AG04450 (cell line): ENCODE measurements around the gene RAB3IL1. TPM values are rescaled to one million over a fixed set of nuclear protein-coding genes. Genes with fewer than 3 reads are reported as not detected.

Experiments used
- CTCF ChIA-PET: fragments of 300-600, 350-600 bp; formaldehyde crosslinking; extraction: SDS; loops from one replicate; lab custom pipeline; 2022; ENCODE audit warnings: antibody characterized with exemption, inconsistent platforms; lab: Charles Lee
- POLR2A ChIA-PET: fragments of 350-600 bp; formaldehyde crosslinking; extraction: SDS; loops from one replicate; lab custom pipeline; 2021; ENCODE audit warnings: antibody characterized with exemption, inconsistent platforms; lab: Yijun Ruan, JAX
- DNase-seq: peaks from one replicate; pipeline ENCODE4 v3.0.0-alpha.2; 2011; ENCODE audit warnings: low read depth, low spot score
- H3K27ac ChIP-seq: one replicate; pipeline ENCODE4 v1.5.1; 2012; ENCODE audit warnings: low read depth, low read length, control low read depth
- H3K27me3 ChIP-seq: one replicate; pipeline ENCODE4 v1.6.0; 2012; ENCODE audit warnings: low read length; ENCODE audit not compliant: control insufficient read depth, insufficient read depth
- H3K4me3 ChIP-seq: 2 replicates; pipeline ENCODE4 v1.5.1; 2011; ENCODE audit warnings: mild to moderate bottlenecking, low read depth, low read length, control low read depth
- H3K9me3 ChIP-seq: 2 replicates; pipeline ENCODE4 v1.5.1; 2012; ENCODE audit warnings: low read length; ENCODE audit not compliant: control insufficient read depth, insufficient read depth
- CTCF ChIP-seq: IDR thresholded peaks from 2 replicates; pipeline ENCODE4 v1.5.1; 2011; ENCODE audit warnings: low read depth, low read length, control low read depth, inconsistent platforms
- polyA plus RNA-seq: library from polyadenylated mRNA; depleted of rRNA; stranded (reverse); fragments of >200 nt; gene quantifications from 2 replicates; pipeline ENCODE4 v1.2.3, GENCODE V29; 2011

RAB3IL1 gene
- polyA plus RNA-seq, 1 experiment, result 2.7 TPM

- peaks cover 29% of the 10 kb centered on the region for H3K27me3 ChIP-seq
- ChIA-PET CTCF (no interaction called here), POLR2A (interaction anchor here (1.0 kb wide), 1 partner anchor 37 kb away, joined by 5 read pairs; no protein-coding TSS in a partner anchor)
- no peak for DNase-seq
- no peak for TF ChIP-seq CTCF
- H3K9me3 ChIP-seq, result no peaks in the 10 kb centered on the region
- H3K27ac ChIP-seq, result no peak overlapping the region
- no peak overlapping the region for H3K4me3 ChIP-seq
Measured at GRCh38 chr11:61918251-61918937, 1.0 kb upstream of the RAB3IL1 start.

- CTCF ChIA-PET, result interaction anchor here (1.3 kb wide), 1 partner anchor 18 kb away, joined by 5 read pairs; no protein-coding TSS in a partner anchor
- H3K27me3 ChIP-seq, result peaks cover 29% of the 10 kb centered on the region
- POLR2A ChIA-PET, result no interaction called here
- H3K9me3 ChIP-seq, result no peaks in the 10 kb centered on the region
- no peak for DNase-seq
- H3K27ac ChIP-seq, result no peak overlapping the region
- no peak for TF ChIP-seq CTCF
- H3K4me3 ChIP-seq, result peak overlapping the region; percentile 61
Measured at GRCh38 chr11:61916737-61917333, 531 bp downstream of the RAB3IL1 start.

GRCh38 chr11:61914471-61915171, 2.7 kb downstream of the RAB3IL1 start:
- ChIA-PET POLR2A (no interaction called here), CTCF (interaction anchor here (0.8 to 1.7 kb wide), 3 partner anchors 16 to 193 kb away, joined by 3 to 7 read pairs (median 5); no protein-coding TSS in a partner anchor)
- H3K27ac ChIP-seq, result no peak overlapping the region

GRCh38 chr11:61913699-61914395, 3.5 kb downstream of the RAB3IL1 start:
- POLR2A ChIA-PET, result no interaction called here
- H3K27ac ChIP-seq, result no peak overlapping the region
- no peak for TF ChIP-seq CTCF

More at GRCh38 chr11:61914471-61915171, 2.7 kb downstream of the RAB3IL1 start:
- TF ChIP-seq CTCF, result no peak
- Histone ChIP-seq H3K27me3 (peaks cover 26% of the 10 kb centered on the region), H3K9me3 (no peaks in the 10 kb centered on the region), H3K4me3 (no peak overlapping the region)
- DNase-seq, result no peak

More at GRCh38 chr11:61913699-61914395, 3.5 kb downstream of the RAB3IL1 start:
- Histone ChIP-seq H3K9me3 (no peaks in the 10 kb centered on the region), H3K4me3 (no peak overlapping the region), H3K27me3 (peaks cover 19% of the 10 kb centered on the region)
- DNase-seq, result no peak
- CTCF ChIA-PET, result interaction anchor here (0.8 to 1.7 kb wide), 5 partner anchors 15 to 194 kb away, joined by 3 to 7 read pairs (median 5); no protein-coding TSS in a partner anchor
